Activated CD8-positive, alpha-beta T cell treated with anti-CD3 and anti-CD28 coated beads, Interleukin-2, amount 10 ng/mL, durations not matched to agents 7 days and 5 days (primary cell): ENCODE results near the gene GET3. TPM values are rescaled to one million over a fixed set of nuclear protein-coding genes. Genes with fewer than 3 reads are reported as not detected.

Experiments used
- ATAC-seq: fragments of 150-1000 bp; cut with Tn5 transposase; one replicate; pipeline ENCODE4 v1.10.0; 2021; ENCODE audit warnings: moderate library complexity
- CTCF ChIA-PET: fragments of 350-600 bp; sonication (Branson Sonifier 250); formaldehyde crosslinking; loops from one replicate; lab custom pipeline; 2021; ENCODE audit warnings: antibody characterized with exemption; lab: Charles Lee
- POLR2A ChIA-PET: fragments of 350-600 bp; sonication (Branson Sonifier 250); formaldehyde crosslinking; loops from one replicate; lab custom pipeline; 2021; ENCODE audit warnings: antibody characterized with exemption; lab: Charles Lee
- DNase-seq: peaks from one replicate; pipeline ENCODE4 v3.0.0-alpha.2; 2020
- H3K27ac Mint-ChIP-seq: one replicate; pipeline ENCODE4 v1.8.0; 2021; ENCODE audit warnings: mild to moderate bottlenecking, mixed read lengths
- H3K27me3 Mint-ChIP-seq: one replicate; pipeline ENCODE4 v1.8.0; 2021; ENCODE audit warnings: low read depth, mixed read lengths
- H3K36me3 Mint-ChIP-seq: one replicate; pipeline ENCODE4 v1.8.0; 2021; ENCODE audit warnings: low read depth, mixed read lengths
- H3K4me1 Mint-ChIP-seq: one replicate; pipeline ENCODE4 v1.8.0; 2021; ENCODE audit warnings: low read depth, mixed read lengths
- H3K4me3 Mint-ChIP-seq: one replicate; pipeline ENCODE4 v1.8.0; 2021; ENCODE audit warnings: mild to moderate bottlenecking, mixed read lengths
- H3K9me3 Mint-ChIP-seq: one replicate; pipeline ENCODE4 v1.8.0; 2022; ENCODE audit warnings: mixed read lengths; ENCODE audit not compliant: insufficient read depth
- total RNA-seq, 2 experiments: library from RNA; stranded (reverse); gene quantifications; one replicate each; pipeline ENCODE4 v1.2.3, GENCODE V29; 2021

GET3 gene
- total RNA-seq, 2 experiments from 2014 or later = 66.8 to 71.5 TPM

GRCh38 chr19:12782424-12783290, 45.4 kb downstream of the GET3 start:
- ATAC-seq (peak; percentile 51), DNase-seq (peak; percentile 87)
- Mint-ChIP-seq H3K27me3 (no peaks in the 10 kb centered on the region), H3K27ac (peak overlapping the region; percentile 98), H3K36me3 (no peaks in the 10 kb centered on the region), H3K9me3 (no peaks in the 10 kb centered on the region), H3K4me1 (peaks cover 42% of the 10 kb centered on the region), H3K4me3 (peak overlapping the region; percentile 82)
- POLR2A ChIA-PET = interaction anchor here (0.6 to 15.2 kb wide), 4 partner anchors 9 to 1687 kb away, joined by 3 to 380 read pairs (median 4); partner anchors contain the start of gene JUNB
- CTCF ChIA-PET = interaction anchor here (1.1 to 1.9 kb wide), 3 partner anchors 9 to 13 kb away, joined by 4 to 23 read pairs (median 17); partner anchors contain the start of gene JUNB

- Mint-ChIP-seq H3K36me3 (no peaks in the 10 kb centered on the region), H3K9me3 (no peaks in the 10 kb centered on the region), H3K27ac (peak overlapping the region; percentile 82), H3K4me1 (peaks cover 40% of the 10 kb centered on the region), H3K27me3 (no peaks in the 10 kb centered on the region), H3K4me3 (peak overlapping the region; percentile 82)
- POLR2A ChIA-PET = interaction anchor here (0.9 to 15.2 kb wide), 2 partner anchors 10 to 11 kb away, joined by 4 to 380 read pairs; partner anchors contain the start of gene JUNB
- CTCF ChIA-PET = interaction anchor here (1.1 to 1.9 kb wide), 3 partner anchors 8 to 12 kb away, joined by 4 to 23 read pairs (median 17); partner anchors contain the start of gene JUNB
- ATAC-seq (no peak), DNase-seq (peak; percentile 61)
Observed at GRCh38 chr19:12783291-12783848, 46.1 kb downstream of the GET3 start.

- peak overlapping the region; percentile 82 for H3K27ac Mint-ChIP-seq
- H3K27me3 Mint-ChIP-seq = no peaks in the 10 kb centered on the region
Observed at GRCh38 chr19:12783849-12784393, 46.6 kb downstream of the GET3 start.

GRCh38 chr19:12784394-12784870, 47.1 kb downstream of the GET3 start:
- peak; percentile 44 for DNase-seq
- Mint-ChIP-seq H3K4me3 (no peak overlapping the region), H3K36me3 (no peaks in the 10 kb centered on the region), H3K27me3 (no peaks in the 10 kb centered on the region), H3K4me1 (peaks cover 38% of the 10 kb centered on the region), H3K27ac (no peak overlapping the region), H3K9me3 (no peaks in the 10 kb centered on the region)
- ChIA-PET CTCF (no interaction called here), POLR2A (no interaction called here)
- peak; percentile 14 for ATAC-seq

More at GRCh38 chr19:12783849-12784393, 46.6 kb downstream of the GET3 start:
- ATAC-seq (no peak), DNase-seq (no peak)
- Mint-ChIP-seq H3K4me3 (peak overlapping the region; percentile 47), H3K4me1 (peaks cover 38% of the 10 kb centered on the region), H3K9me3 (no peaks in the 10 kb centered on the region), H3K36me3 (no peaks in the 10 kb centered on the region)
- CTCF ChIA-PET = interaction anchor here (1.8 kb wide), 1 partner anchor 11 kb away, joined by 17 read pairs; no protein-coding TSS in a partner anchor
- POLR2A ChIA-PET = interaction anchor here (15.2 kb wide), 1 partner anchor 10 kb away, joined by 380 read pairs; the partner anchor contains the start of gene JUNB

- ATAC-seq (peak; percentile 4), DNase-seq (peak; percentile 56)
- Mint-ChIP-seq H3K9me3 (no peaks in the 10 kb centered on the region), H3K27ac (no peak overlapping the region), H3K36me3 (no peaks in the 10 kb centered on the region), H3K4me3 (no peak overlapping the region), H3K27me3 (no peaks in the 10 kb centered on the region), H3K4me1 (peaks cover 33% of the 10 kb centered on the region)
- ChIA-PET POLR2A (interaction anchor here (0.7 kb wide), 1 partner anchor 153 kb away, joined by 3 read pairs; no protein-coding TSS in a partner anchor), CTCF (interaction anchor here (1.1 kb wide), 1 partner anchor 8 kb away, joined by 8 read pairs; no protein-coding TSS in a partner anchor)
Observed at GRCh38 chr19:12784871-12785430, 47.7 kb downstream of the GET3 start.

- ChIA-PET POLR2A (interaction anchor here (0.7 to 1.1 kb wide), 4 partner anchors 8 to 152 kb away, joined by 3 to 4 read pairs (median 4); partner anchors contain the start of gene GCDH), CTCF (interaction anchor here (1.0 to 1.1 kb wide), 2 partner anchors 8 to 11 kb away, joined by 3 to 8 read pairs; no protein-coding TSS in a partner anchor)
- Mint-ChIP-seq H3K4me1 (peaks cover 34% of the 10 kb centered on the region), H3K27ac (no peak overlapping the region), H3K9me3 (no peaks in the 10 kb centered on the region), H3K4me3 (no peak overlapping the region), H3K36me3 (no peaks in the 10 kb centered on the region), H3K27me3 (no peaks in the 10 kb centered on the region)
- ATAC-seq (no peak), DNase-seq (no peak)
Observed at GRCh38 chr19:12785431-12786031, 48.2 kb downstream of the GET3 start.

- POLR2A ChIA-PET = interaction anchor here (0.7 to 1.1 kb wide), 3 partner anchors 9 to 105 kb away, joined by 3 to 4 read pairs (median 4); partner anchors contain the start of gene GCDH
- H3K9me3 Mint-ChIP-seq = no peaks in the 10 kb centered on the region
- CTCF ChIA-PET = interaction anchor here (1.0 to 3.4 kb wide), 4 partner anchors 8 to 10 kb away, joined by 3 to 31 read pairs (median 8); no protein-coding TSS in a partner anchor
- H3K36me3 Mint-ChIP-seq = no peaks in the 10 kb centered on the region
- no peak overlapping the region for H3K4me3 Mint-ChIP-seq
- H3K27ac Mint-ChIP-seq = peak overlapping the region; percentile 48
- DNase-seq (no peak), ATAC-seq (no peak)
- peaks cover 40% of the 10 kb centered on the region for H3K4me1 Mint-ChIP-seq
- H3K27me3 Mint-ChIP-seq = no peaks in the 10 kb centered on the region
Observed at GRCh38 chr19:12786141-12786870, 49.0 kb downstream of the GET3 start.

- H3K4me1 Mint-ChIP-seq = peaks cover 34% of the 10 kb centered on the region
- ChIA-PET CTCF (interaction anchor here (1.7 to 3.4 kb wide), 2 partner anchors 9 kb away, joined by 8 to 31 read pairs; no protein-coding TSS in a partner anchor), POLR2A (interaction anchor here (2.9 kb wide), 1 partner anchor 9 kb away, joined by 20 read pairs; no protein-coding TSS in a partner anchor)
- peak overlapping the region; percentile 48 for H3K27ac Mint-ChIP-seq
- peaks cover 3% of the 10 kb centered on the region for H3K36me3 Mint-ChIP-seq
- no peak overlapping the region for H3K4me3 Mint-ChIP-seq
- no peaks in the 10 kb centered on the region for H3K27me3 Mint-ChIP-seq
- ATAC-seq (no peak), DNase-seq (no peak)
- no peaks in the 10 kb centered on the region for H3K9me3 Mint-ChIP-seq
Observed at GRCh38 chr19:12786952-12787351, 49.7 kb downstream of the GET3 start.

GRCh38 chr19:12787458-12787857, 50.2 kb downstream of the GET3 start:
- no peaks in the 10 kb centered on the region for H3K9me3 Mint-ChIP-seq
- POLR2A ChIA-PET = interaction anchor here (2.9 kb wide), 1 partner anchor 9 kb away, joined by 20 read pairs; no protein-coding TSS in a partner anchor
- H3K4me3 Mint-ChIP-seq = no peak overlapping the region
- H3K27ac Mint-ChIP-seq = no peak overlapping the region
- DNase-seq (no peak), ATAC-seq (no peak)
- H3K27me3 Mint-ChIP-seq = no peaks in the 10 kb centered on the region
- peaks cover 4% of the 10 kb centered on the region for H3K36me3 Mint-ChIP-seq
- H3K4me1 Mint-ChIP-seq = peaks cover 31% of the 10 kb centered on the region
- CTCF ChIA-PET = interaction anchor here (1.7 to 3.4 kb wide), 2 partner anchors 9 kb away, joined by 8 to 31 read pairs; no protein-coding TSS in a partner anchor
